Amniotic epithelial cell (primary cell): ENCODE measurements around the gene CTDP1.
"Not testable (repeated sequence)": the region's sequence is repeated elsewhere in the genome, so short reads cannot be mapped to it uniquely, and the experiment has no call there.

Experiments
- DNase-seq: peaks from one replicate; pipeline ENCODE4 v3.0.0-alpha.2; 2010; ENCODE audit warnings: low read depth

CTDP1 gene

DNA sequence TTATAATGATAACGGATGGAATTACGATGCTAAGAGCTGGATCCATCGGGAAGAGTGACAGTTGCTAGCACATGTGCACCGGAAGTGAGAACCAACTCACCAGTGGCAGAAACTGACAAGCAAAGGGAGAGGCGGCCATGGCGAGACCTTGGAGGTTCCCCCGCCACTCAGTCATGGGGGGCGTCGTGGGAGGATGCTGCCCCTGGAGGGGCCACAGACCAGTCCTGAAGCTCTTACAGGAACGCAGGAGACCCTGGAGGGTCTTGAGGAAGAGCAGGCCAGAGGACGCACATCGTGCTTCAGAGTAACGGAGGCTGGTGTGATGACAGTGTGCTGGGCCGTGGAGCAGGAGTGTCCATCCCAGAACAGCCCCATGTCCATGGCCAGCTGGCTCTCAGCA is 65.0 kb downstream of the CTDP1 start:
- DNase-seq, result no peak

DNA sequence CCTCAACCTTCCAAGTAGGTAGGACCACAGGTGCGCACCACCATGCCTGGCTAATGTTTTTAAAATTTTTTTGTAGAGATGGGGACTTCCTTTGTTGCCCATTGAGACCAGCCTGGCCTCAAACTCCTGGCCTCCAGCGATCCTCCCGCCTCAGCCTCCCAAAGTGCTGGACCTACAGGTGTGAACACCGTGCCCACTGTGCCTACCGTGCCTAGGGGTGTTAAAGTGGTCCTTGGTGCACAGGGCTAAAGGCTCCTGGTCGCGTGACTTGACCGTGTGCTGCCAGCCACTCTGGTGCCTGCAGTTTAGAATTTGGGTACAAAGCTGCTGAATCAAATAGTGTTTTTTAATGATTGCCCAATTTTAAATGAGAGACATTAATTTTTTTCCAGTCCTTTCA is 67.1 kb downstream of the CTDP1 start:
- DNase-seq, result no peak

DNA sequence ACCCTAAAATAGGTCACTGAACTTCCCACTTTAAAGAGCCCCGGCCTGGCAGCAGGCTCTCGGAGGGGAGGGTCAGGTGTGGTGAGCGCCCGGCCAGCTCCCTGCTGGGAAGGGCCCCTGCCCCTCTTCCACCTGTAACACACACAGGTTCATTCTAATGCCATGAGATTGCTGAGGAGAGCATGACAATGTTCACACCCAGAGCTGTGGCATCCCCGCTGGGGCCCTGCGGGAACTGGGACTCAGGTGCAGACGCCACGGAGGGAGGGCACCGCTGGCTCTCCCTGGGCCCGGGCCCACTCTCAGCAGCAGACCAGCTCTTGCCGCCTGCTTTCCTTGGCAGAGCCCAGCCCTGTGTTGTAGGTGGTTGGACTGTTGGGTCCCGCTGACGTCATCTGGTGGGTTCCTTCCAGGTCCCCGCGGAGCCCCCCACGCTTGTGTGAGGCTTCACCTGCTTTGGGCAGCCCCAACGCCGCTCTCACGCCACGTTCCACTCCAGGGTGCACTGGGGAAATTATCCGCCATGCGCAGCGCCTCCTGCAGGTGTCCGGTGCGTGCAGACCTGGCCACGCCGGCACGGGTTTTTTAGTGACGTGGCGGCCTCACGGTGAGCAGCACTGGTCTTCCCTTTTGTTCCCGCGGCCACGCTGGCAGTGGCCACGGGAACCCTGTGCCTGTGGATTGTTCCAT is 67.7 kb downstream of the CTDP1 start:
- no peak for DNase-seq

DNA sequence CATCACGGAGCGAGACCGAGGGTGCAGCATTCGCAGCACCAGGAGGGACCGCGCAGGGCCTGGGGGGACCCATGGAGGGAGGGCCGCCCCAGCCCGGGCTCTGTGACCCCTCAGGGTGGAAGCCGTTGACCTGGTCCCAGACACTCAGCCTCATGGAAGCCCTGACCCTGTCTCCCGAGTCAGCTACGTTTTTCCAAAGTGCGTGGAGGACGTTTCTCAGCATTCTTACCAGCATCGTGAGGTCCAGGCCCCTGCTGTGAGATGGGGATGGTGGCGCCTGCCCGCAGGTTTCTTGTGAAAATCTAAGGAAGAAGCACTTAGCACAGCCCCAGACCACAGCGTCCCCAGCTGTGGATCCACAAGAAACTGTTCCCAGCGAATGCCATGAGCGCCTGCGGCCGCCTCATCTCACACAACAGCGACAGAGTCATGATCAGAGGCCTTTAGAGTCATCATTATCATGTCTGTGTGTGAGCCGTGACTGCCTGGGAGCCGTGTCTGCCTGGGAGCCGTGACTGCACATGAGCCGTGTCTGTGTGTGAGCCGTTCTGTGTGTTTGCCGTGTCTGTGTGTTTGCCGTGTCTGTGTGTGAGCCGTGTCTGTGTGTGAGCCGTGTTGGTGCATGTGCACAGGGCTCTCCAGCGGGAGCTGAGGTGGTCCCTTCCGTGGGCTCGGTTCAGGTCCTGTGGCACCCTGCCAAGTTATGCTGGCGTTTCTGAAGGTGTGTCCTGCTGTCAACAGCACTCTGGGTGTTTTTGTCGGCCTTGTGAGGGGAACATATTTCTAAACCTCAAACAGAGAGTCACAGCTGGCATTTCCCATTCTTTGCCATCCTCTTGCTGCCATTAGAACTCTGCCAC is 68.9 kb downstream of the CTDP1 start:
- no peak for DNase-seq

DNA sequence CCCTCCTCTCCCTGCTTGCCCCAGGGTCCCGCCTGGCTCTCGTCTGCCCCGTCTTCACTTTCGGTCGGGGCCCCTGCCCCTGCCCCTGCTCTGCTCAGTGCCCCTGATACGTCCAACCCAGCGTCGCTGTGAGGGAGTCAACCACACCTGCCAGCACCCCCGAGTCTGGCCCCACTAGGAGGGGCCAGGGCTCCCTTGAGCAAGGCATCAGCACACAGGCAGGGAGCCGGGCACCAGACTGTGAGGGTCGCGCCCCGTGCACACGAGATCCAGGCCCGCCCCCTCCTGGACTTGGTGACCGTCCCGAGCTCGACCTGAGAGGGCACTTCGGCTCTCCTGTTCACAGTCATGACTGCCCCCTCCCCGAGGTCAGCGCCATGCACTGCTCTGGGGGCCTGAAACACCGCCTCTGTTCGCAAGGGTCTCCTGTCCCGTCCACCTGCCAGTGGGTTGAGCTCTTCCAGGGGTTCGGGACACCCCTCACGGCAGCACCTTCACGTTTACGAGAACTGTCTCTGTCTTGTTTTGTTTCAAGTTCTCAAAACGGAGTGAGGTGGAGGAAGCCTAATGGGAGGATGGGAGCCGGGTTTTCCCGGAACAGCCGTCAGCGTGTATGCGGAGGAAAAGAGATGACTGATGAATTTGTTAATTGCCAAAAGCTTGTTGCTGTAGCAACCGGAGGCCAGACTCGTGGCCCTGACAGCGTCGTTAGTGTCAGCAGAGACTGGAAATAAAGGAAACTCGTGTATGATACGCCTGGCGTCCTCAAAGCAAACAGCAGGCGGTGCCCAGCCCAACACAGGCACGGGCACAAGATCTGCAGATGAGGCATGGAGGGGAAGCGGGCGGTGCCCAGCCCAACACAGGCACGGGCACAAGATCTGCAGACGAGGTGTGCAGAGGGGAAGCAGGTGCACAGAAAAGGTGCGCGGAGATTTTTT is 69.9 kb downstream of the CTDP1 start:
- DNase-seq, result no peak

DNA sequence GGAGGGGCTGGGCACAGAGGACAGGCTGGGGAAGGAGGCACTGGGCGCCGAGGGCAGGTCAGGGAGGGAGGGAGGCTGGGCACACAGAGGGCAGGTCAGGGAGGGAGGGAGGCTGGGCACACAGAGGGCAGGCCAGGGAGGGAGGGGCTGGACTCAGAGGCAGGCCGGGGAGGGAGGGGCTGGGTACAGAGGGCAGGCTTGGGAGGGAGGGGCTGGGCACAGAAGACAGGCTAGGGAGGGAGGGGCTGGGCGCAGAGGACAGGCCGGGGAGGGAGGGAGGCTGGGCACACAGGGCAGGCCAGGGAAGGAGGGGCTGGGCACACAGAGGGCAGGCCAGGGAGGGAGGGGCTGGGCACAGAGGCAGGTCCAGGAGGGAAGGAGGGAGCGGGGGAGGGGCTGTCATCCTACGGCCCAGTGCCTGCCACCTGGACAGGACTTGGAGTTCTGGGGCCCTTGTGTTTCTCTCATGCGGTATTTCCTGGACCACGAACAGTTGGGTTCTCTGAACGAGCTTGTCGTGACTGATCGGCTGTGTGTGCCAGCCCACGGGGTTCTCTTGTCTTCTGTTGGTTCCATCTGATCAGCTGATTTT is 71.5 kb downstream of the CTDP1 start:
- DNase-seq, result no peak

DNA sequence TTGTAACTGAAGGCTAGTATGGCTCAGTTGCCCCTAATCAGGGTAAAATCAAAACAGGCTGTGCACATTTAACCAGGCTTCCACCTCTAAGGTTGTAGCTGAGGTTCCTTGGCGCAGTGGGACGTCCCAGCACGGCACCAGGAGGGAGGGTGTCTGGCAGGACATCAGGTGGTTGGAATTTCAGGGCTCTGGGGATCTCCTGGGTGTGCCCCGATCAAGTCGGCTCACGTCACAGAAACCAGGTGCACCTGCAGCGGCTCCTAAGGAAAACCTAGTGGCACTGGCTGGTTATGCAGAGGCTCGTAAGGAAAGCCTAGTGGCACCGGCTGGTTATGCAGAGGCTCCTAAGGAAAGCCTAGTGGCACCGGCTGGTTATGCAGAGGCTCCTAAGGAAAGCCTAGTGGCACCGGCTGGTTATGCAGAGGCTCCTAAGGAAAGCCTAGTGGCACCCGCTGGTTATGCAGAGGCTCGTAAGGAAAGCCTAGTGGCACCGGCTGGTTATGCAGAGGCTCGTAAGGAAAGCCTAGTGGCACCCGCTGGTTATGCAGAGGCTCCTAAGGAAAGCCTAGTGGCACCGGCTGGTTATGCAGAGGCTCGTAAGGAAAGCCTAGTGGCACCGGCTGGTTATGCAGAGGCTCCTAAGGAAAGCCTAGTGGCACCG is 72.4 kb downstream of the CTDP1 start:
- DNase-seq, result not testable (repeated sequence)

DNA sequence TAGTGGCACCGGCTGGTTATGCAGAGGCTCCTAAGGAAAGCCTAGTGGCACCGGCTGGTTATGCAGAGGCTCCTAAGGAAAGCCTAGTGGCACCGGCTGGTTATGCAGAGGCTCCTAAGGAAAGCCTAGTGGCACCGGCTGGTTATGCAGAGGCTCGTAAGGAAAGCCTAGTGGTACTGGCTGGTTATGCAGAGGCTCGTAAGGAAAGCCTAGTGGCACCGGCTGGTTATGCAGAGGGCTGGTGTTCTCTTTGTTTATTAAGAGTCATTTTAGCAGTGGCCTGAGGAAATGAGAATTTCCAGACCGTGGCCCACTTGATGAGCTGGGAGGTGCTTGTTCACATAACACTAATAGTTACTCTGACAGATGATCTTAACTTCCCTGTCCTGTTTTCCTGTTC is 73.3 kb downstream of the CTDP1 start:
- not testable (repeated sequence) for DNase-seq

DNA sequence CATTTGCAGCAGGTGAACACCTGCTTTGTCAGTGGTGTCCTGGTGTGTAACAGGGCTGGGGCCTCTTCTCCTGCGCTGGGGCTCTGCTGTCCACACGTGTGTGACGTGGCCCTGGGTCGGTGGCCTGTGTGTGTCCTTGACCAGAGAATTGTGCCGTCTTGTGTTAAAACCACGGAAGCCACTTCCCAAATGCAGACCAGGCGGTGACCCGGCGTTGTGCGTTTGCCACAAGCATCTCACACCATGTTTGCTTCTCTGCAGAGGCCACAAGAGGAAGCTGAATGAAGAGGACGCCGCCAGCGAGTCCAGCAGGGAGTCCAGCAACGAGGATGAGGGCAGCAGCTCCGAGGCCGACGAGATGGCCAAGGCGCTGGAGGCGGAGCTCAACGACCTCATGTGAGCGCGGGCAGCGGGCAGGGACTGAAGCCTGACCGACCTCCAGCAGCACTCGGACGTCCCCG is 73.8 kb downstream of the CTDP1 start:
- no peak for DNase-seq

DNA sequence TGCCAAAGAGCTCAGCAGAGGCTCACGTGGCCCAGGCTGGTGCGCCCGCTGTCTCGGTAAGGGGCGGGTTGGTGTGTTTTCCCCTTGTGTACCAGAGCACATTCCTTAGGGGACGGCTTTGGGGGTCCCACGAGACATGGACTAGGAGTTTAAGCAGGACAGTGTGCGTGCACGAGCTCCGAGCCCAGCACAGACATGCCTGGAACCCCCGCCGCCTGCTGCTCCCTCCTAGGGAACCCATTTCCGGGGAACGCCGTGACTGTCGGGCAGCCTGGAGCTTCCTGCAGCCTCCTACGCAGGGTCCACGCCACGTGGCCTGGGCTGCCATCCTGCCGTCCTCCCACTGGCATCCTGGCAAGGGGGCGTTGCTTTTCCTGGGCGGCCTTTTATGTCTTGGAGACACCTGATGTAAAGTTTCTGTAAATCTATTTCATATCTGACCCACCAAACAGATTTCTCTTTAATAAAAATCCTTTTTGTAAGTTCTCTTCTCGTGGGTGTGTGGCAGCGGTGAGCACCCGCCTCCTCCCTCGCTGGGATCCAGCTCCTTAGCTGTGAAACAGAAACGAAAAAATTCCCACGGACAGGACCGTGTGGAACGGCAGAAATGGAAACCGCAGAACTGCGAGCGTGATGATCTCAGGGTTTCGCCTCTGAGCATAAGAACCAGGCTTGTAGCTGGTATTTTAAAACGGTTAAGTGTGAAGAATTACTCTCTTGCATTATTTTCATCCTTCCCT is 74.6 kb downstream of the CTDP1 start:
- DNase-seq, result no peak

DNA sequence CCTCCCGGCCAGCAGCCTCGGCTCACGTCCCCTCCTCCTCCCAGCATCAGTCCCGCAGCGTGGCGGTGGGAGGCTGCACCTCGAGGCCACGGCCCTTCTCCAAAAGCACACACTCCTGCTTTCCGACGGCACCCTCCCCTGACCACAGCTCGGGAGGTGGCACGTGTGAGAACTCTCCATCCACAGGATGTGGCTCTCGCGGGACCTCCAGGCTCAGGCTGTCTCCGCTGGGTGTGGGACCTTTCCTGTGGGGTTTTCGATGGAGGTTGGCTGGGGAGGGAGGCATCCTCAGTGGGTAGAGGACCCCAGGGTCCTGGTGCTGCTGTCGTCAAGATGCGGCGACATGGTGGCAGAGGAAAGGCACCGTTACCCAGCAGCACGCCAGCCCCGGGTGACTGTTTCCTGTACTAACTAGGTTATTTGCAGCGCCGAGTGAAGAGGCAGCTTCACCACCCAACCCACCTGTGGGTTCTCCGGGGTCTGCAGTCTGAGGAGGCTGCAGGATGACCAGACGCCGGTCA is 75.3 kb downstream of the CTDP1 start:
- DNase-seq, result no peak

DNA sequence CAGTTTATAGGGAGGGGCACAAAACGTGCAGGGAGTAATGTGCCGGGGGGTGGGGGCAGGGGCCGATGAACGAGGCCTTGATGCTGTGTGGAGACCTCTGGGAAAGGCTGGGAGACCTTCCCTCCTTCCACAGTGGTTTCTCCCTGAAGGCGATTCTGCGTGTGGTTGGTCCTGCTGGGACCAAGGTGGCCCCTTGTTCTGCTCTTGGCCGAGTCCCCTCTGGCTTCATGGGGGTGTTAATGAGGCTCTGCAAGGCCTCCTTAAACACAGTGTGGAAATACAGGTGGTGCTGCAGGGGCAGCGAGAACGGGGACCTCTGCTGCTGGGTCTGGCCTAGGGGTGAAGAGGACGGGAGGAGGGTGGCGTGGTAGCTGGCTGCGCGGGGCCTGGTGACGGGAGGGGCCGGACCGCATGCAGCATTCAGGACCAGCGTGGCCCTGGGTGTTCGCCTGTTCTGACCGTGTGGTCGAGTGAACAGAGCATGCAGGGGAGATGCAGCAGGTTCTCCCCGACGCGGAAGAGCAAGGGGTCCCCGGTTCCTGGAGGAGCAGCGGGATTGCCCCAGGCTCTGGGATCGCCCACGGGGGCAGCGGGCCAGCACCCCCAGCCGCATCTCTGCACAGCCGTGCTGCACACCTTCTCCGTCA is 76.0 kb downstream of the CTDP1 start:
- DNase-seq, result no peak

DNA sequence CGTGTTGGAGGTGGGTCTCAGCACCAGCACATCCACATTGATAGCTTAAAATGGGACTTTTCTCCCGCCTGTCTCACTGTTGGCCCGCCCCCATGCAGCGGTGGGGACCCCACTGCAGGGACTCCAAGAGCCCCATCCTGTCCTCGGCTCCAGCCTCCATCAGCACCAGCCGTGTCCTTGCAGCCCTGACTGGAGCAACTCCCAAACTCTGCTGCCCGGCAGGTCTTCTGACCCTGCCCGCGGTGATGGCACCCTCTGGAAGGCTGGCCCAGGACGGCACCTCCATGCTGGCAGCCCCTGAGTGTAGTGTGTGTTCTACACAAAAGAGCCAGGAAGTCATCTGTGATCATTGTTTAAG is 76.5 kb downstream of the CTDP1 start:
- DNase-seq, result no peak

DNA sequence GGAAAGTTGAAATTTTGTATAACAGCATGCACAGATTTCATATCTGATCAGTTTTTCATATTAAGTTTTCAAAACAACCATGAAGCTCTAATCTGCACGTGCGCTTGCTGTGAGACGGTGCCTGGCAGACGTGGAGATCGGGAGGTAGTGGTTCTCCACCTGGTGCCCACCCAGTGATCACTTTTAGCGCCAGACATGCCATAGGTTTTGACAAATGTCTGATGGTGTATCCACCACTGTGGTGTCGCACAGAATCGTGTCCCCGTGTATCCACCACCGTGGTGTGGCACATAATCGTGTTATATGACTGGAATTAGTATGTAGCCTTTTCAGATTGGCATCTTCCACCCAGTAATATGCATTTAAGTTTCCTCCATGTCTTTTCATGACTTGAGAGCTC is 77.2 kb downstream of the CTDP1 start:
- DNase-seq, result no peak

DNA sequence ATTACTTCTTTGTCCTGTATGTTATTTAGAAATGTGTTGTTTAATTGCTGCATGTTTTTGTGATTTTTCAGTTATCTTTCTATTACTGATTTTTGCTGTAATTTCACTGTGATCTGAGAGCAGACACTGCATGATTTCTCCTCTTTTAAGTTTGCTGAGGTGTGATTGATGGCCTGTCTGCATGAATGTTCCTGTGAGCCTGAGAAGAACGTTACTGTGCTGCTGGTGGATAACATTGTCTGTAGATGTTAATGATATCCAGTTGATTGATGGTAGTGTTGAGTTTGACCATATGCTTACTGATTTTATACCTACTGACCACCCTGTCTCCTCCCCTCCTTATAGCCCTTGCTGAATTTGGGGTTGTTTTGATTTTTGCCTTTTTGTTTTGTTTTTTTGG is 80.7 kb downstream of the CTDP1 start:
- peak; percentile 7 for DNase-seq

DNA sequence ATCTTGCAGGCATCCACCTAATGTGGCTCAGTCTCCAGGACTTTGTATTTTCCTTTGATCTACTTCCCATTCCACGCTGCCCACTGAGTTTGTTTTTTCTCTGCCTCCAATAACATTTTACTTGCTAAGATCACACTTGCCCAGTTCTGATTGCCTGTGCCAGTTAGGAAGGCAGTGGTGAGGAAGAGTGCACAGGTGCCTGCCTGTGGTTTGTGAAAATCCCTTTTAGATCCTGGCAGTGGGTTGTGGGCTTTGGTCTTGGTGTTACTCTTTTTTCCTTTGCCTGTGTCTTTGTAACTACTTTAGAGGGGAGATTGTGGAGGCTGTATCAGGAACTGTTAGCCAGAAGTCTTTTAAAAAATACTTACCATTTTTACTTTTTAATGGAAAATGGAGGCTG is 81.3 kb downstream of the CTDP1 start:
- DNase-seq, result no peak

DNA sequence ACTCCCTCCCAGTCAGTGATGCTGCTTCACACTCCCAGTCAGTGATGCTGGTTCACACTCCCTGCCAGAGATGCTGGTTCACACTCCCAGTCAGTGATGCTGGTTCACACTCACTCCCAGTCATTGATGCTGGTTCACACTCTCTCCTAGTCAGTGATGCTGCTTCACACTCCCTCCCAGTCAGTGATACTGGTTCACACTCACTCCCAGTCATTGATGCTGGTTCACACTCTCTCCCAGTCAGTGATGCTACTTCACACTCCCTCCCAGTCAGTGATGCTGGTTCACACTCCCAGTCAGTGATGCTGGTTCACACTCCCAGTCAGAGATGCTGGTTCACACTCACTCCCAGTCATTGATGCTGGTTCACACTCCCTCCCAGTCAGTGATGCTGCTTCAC is 83.8 kb downstream of the CTDP1 start:
- no peak for DNase-seq

DNA sequence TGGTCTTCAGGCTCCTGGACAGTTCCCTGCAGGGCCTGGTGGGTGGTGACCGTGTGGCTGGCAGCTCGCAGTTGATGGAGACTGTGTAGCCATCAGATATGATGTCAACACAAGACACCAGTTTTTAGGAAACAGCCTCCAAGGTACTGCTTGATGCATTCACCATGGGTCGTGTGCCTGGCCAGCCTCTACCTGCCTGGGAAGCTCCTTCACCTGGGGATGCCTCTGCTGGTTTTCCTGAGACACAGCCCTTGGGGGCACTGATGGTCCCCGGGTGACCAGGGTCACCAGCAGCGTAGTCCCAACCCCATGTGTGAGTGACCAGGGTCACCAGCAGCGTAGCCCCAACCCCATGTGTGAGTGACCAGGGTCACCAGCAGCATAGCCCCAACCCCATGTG is 84.5 kb downstream of the CTDP1 start:
- no peak for DNase-seq

DNA sequence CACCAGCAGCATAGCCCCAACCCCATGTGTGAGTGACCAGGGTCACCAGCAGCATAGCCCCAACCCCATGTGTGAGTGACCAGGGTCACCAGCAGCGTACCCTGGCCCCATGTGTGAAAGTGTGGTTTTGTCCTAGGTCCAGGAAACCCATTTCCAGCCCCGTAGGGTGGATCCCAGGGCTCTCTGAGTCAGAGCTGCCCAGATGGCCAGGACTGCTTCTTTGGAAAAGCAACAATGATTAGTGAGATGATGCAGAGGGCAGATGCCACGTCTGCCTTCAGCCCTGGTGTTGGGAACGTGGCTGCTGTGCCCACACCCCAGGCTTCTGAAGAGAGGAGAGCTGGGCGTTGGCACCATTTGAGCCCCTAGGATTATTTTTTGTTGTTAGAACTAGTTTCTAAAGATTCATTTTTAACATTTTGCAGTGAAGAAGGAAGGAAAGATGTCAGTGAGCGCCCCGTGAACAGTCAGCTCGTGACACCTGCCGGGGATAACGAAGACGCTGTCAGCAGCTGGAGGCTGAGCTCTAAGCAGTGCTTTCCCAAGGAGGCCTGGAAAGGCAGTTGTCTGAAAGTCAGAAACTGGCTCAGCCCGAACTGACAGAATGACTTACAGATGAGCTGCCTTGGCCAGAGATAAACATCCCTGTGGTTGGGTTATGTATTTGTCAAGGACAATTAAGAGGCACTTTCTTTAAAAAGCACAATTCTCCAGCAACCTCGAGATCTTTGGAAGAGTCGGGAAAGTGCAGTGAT is 86.1 kb downstream of the CTDP1 start:
- DNase-seq, result peak; percentile 42
